GM19099 (cell line): ENCODE results near the gene ZNF526.

ENCODE experiments used
- POLR2A ChIP-seq: IDR thresholded peaks from 3 replicates; pipeline ENCODE4 v1.6.1; 2011; ENCODE audit warnings: low read depth; ENCODE audit not compliant: insufficient read length; ENCODE audit errors: extremely low read depth

Gene ZNF526

DNA sequence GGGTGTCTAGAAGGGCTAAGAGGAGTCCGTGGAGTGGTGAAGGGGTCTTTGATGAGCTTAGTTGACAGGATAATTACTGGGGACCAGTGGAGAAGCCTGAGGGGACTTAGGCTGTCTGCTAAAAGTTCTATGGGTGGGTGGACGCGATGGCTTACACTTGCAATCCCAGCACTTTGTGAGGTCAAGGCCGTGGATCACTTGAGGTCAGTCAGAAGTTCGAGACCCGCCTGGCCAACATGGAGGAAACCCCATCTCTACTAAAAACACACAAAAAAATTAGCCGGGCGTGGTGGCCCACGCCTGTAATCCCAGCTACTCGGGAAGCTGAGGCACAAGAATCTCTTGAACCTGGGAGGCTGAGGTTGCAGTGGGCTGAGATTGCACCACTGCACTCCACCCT lies 25.1 kb downstream of the ZNF526 start:
- TF ChIP-seq POLR2A, result no peak

DNA sequence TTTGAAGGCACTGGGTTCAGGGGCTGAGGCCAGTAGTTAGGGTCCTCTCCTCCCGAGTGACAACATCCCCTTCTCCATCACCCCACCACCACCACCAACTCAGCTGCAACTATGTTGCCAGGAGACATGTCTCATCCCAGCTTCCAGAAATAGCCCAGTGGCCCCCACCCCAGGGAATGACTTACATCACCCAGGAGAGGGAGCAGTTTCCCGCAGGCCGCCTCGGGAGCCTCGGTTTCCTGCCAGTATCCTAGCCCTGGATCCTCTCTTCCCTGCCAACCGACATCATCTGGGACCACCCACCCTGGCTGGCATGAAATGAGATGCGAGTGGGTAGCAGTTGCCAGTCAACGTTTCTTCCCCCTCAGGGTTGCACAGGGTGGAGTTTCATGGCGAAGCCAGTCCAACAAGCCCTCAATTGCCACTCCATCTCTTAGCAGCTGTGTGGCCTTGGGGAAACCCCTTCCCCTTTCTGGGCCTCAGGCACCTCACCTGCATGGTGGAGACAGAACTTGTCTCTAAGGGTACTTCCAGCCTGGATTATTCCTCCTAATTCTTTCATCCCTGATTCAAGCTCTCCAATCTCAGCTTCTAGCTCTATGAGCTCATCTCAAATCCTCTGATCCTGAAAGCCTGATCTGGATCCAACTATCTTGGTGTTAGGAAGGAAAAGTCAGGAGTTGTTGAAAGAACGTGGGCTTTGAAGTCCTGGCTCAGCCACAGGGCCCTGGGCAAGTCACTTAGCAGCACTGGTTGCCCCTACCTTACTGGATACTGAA lies 26.2 kb downstream of the ZNF526 start:
- no peak for TF ChIP-seq POLR2A

DNA sequence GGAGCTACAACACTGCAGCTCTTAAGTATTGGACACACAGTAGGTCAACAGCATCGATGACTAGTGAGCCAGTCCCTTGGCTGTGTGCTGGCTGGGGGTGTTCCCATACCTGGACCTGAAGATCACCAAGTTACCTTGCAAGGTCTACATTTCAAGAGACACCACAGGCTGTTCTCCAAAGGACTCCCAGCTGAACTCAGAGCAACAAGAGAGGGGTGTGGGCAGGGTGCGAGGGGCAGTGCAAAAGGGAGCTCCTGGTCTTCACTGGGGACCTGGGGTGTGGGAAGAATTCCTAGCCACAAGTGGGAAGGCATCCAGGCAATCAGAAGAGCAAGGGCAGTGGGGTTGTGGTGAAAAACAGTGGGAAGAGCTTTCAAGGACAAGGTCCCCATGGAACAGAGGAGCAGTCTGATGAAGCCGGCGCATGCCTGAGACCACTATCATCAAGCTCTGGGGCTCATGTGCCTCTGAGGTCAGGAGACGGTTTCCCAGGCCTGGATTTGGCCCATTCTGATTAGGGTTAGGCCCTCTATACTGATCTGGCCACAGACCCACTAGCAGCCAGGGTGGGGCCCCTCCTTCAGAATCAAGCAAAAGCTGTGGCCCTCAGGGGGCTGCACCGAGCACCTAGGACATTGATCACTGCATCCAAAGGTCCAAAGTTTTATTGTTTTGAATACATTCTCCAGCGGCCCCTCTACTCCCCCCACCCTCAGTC lies 27.0 kb downstream of the ZNF526 start:
- TF ChIP-seq POLR2A, result no peak

DNA sequence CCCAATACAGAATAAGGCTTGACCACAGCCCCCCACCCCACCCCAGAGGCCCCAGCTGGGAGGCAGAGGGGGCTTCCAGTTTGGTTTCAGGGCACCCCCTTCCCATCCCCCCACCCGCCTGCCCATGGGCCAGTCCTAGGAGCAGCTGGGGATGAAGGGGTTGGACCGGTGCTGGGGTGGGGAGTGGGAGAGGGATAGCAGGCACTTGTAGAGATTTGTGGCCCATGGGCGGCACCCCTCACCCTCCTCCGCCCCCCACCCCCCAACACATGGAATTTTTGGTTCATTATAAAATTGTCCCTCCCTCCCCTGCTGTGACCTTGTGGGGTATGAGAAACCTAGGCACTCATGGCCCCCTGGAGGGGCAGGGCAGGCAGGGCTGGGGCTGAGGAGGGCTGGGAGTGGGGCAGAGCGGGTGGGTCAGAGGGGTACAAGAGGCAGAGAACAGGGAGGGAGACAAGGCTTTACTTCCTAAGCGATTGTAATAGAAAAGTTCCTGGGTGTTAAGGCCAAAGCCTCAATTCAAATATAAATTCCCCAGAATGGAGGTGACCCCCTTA lies 27.6 kb downstream of the ZNF526 start:
- TF ChIP-seq POLR2A, result no peak

DNA sequence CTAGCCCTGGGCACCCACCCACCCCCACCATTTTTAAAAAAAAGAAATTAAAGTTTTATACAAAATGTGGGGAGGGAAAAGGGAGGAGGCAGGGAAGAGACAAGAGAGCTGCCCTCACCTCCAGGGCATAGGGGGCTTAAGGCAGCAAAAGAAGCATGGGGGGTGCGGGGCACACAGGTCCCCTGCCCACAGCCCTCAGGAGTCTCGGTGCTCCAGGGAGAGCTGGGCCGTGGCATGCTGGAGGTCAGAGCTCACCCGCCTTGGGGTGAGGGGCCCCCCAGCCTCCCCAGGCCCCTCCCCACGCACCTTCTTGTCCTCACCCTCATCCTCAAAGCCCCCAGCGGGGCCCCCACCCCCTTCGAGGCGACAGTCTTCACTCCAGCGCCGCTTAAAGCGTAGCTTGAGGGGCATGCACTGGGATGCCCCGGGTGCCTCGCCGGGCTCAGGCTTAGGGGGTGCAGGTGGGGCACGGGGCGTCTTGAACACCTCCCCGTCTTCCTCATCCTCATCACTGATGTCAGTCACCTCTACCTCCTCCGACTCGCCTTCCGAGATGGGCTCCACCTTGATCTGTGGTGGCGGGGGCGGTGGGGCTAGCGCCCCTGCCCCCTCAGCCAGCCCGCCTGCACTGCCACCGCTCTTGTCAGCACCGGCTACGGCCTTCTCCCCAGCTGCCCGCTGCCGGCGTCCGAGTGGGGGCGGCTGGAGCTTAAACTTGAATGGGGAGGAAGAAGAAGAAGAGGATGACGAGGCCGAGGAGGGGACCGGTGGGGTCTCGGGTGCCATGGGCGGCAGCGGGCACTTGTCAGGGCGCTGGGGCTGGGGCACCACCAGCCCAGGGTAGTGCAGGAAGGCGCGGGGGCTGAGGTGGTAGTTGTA lies 28.4 kb downstream of the ZNF526 start:
- TF ChIP-seq POLR2A, result no peak

DNA sequence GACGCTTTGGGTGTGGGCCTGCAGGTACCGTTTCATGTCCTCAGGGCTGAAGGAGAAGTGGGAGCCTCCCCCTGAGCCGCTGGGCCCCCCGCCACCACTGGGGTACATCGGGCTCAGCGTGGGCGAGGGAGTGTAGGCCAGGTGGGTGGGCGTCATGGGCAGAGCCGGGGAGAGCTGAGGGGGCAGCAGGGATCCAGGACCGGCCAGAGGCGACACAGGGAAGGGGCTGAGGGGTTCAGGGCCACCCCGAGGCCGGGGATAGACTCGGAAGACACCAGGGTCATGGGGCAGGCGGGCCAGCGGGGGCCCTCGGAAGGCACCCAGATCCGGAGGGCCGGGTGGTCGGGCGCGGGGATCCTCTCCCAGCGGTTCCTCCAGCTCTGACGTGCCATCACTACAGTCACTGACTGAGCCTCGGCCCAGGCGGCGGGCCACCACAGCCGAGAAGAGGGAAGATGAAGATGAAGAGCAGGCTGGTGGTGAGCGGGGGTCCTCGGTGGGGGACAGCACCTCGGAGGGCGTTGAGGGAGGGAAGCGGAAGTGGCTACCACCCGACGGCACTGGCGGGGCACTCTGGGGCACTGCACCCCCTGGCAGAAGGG lies 29.1 kb downstream of the ZNF526 start:
- no peak for TF ChIP-seq POLR2A

DNA sequence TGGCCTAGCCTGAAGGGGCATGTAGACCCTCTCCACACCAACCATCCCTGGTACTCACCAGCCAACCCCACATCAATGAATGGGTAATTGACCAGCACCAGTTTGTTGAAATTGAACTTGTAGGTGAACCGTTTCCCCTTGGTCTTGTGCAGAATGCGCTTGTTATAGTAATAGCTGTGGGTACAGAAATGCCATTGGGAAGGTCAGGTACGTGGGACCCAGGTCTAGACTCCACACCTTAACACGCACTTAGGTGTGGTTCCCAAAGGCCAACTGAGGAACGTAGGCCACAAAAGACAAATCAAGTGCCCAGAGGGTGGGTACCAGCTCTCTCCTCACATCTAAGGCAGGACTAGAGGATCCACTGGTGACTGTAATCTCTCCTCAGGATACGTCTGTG lies 29.7 kb downstream of the ZNF526 start:
- no peak for TF ChIP-seq POLR2A

DNA sequence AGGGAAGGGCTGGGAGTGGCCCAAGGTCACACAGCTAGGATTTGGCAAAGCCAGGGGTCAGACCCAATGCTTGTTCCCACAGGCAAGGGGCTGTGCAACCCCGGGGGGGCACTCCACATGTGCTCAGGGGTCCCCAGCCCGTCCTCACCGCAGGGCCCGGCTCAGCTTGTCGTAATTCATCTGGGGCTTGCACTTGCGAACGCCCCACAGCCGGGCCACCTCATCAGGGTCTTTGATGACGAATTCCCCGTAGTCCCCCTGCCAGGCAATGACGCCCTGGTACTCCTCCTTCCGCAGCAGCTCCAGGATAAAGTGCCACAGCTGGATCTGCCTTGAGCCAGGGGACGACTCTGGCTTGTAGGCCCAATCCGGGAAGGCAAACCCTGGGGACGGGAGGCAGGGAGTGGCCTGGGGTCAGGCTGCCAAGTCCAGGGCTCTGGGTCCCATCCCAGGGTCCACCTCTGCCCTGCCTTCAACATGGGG lies 30.1 kb downstream of the ZNF526 start:
- no peak for TF ChIP-seq POLR2A

DNA sequence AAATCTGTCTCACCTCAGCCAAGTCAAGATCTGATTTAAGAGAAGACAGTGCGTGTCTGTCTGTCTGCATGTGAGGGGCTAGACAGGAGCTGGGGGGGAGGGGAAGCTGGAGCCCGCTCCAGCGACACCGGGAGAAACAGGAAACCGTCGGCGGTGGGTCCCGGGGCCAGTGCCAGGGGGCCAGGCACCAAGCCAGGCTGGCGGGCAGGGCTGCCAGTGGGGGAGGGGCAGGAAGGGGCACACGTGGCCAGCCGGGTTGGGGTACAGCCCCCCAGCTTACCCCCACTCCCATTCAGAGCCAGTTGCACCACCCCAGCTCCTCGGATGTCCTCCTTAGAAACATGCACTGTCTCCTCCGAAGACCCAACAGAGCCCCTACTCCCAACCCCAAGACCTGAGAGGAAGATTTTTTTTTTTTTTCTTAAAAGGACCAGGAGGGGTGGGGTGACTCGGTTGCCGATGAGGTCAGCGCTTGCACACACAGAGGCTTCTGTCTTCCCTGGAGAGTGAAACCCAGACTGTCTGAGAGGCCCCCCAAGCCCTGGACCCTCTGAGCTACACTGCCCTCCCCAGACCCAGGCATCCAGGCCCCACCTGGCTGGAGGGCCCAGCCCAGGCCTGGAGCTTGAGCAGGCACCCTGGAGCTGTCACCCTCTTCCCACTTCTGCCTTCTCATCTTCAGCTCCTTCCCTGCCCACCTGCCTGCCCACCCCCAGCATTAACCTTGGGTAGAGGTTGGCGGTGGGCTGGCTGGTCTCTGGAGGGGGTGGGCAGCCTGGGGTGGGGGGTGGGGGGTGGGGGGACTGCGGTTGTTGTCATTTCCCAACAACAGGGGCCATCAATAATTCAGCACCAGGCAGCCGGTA lies 30.8 kb downstream of the ZNF526 start:
- TF ChIP-seq POLR2A, result no peak

DNA sequence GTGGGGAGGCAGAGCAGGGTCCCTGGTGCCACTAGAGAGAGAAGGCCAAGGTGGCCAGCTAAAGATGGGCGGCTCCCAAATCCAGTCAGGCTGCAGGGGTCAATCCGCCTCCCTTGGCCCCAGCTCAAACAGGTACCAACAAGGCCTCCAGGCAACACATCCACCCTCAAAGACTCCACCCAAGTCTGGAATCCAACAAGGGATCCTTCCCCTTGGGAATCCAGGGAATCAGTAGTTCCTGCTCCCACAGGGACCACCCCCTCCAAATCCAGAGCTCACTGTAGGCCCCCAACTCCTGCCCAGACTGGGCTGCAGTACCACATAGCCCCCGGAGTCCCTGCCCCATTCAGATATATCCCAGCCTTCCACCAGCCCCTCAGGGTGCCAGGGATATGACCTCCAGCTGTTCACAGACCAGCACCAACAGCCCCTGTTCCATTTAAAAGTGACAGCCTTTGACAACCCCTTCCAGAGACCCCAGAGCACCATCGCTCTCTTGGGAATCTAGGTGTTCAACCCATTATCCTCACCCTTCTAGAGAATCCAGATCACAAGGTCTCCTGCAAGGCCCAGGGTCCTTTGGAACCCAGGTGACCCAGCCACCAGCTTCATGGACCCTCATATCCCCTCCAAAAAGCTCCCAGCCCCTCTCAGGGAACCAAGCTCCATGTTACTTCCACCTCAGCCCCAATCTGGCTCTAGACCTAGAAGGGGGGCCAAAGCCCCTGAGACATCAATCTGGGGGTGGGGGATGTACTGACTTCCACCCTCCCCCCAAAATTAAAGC lies 31.7 kb downstream of the ZNF526 start:
- no peak for TF ChIP-seq POLR2A

DNA sequence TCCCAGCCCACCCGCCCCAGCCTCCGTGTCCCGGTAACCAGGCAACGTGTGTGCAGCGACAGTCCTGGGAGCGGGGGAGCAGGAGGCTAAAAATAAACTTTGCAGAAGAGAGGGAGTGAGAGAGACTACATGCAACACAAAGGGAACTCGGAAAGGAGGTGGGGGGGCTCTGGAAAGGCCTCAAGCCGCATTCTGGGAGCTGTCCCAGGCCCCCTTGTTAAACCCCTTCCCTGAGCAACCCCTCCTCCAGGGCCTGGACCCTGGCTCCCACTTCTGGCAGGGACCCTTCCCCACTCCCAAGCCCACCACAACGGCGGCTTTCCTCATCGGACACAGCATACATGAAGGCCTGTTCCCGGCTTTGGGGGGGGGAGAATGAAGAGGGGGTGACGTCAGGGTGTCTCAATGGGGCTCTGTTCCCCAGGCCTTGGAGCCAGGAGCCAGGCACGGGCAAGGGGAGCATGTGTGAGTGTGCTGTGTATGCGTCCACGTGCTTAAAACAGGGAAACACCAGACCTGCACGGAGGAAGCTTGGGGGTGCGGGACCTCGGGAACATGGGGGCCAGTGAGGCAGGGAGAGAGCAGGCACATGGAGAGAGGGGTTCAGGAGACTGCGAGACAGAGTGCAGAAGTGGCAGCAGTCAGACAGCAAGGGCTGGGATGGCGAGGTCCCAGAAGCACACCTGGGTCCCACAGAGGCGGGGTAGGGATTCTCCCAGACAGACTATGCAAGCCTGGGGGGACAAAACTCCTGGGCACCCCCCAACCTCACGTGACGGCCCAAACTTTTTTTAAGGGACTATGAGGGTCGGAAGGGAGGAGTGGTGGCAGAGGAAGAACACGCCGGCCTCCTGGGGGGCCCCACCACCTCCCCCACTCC lies 32.5 kb downstream of the ZNF526 start:
- TF ChIP-seq POLR2A, result no peak

DNA sequence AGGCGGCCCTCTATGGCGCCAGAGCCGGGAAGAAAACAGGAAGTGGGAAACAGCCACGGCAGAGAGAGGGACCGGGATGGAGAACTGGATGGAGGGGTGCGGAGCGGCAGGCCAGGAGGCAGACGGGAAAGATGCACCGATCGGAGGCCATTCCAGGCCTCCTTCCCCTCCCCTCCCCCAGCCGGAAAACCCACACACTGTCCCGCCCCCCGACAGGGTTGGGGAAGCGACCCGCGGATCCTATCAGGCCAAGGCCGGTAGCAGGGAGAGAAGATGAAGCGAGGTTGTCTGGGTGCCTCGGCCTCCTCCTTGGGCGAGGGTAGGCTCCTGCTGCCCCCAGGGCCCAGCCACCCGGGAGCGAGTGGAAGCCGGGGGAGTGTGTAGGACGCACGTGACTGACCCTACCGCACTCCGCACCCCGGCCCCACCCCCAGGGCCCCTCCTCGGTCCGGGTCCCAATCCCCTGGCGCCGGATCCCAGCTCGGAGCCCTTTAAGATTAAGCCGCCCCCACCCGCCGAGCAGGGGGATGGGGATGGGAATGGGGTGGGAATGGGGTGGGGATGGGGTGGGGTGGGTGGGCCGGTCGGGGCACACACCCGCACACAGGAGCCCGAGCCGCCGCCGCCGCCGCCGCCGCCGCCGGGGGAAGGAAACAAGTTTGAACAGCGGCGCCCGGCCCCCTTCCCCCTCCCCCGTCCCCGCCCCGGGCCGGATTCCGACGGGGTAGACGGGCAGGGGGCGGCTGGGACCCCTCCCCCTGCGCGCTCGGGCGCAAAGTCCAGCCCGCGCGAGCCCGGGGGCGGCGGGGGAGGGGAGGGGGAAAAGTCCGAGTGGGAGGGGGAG lies 33.4 kb downstream of the ZNF526 start:
- TF ChIP-seq POLR2A, result peak; percentile 46
